Measurements from ENCODE around the gene DBF4B. TPM values are rescaled to one million over a fixed set of nuclear protein-coding genes. Genes with fewer than 3 reads are reported as not detected.

Gene DBF4B
- total and polyA plus RNA-seq, 10 of the 15 experiments (the other 5 are each of a cell fraction or from before 2014, with no cell fraction given), result 2.4 to 24.6 (median 16.9) TPM

- DNase-seq (ENCODE audit: low read depth, low spot score), result peak; percentile 75
- H2AFZ ChIP-seq (ENCODE audit: control insufficient read depth, low read depth, low read length), result peak within 1 kb of the TSS; percentile 96
- peak within 1 kb of the TSS; percentile 69 for H3K27ac ChIP-seq (ENCODE audit: control insufficient read depth, insufficient read depth)
- peak within 1 kb of the TSS; percentile 96 for H3K4me3 ChIP-seq
- ChIA-PET CTCF (interaction anchor here (0.5 to 2.5 kb wide), 11 partner anchors 8 to 566 kb away, joined by 3 to 28 read pairs (median 3); partner anchors contain the start of genes DBF4B and HDAC5), POLR2A (interaction anchor here (0.6 to 2.6 kb wide), 3 partner anchors 18 to 209 kb away, joined by 3 to 10 read pairs (median 3); partner anchors contain the start of genes DBF4B and EFTUD2), RAD21 (ENCODE audit: unreplicated experiment) (no interaction called here), SMC1A (ENCODE audit: uncharacterized antibody, unreplicated experiment) (interaction anchor here (0.9 kb wide), 1 partner anchor 19 kb away, joined by 3 read pairs; the partner anchor contains the start of gene DBF4B)
- H3K9me3 ChIP-seq (replicated peaks; ENCODE audit: control insufficient read depth, insufficient read depth, low read length), result no peaks in the 10 kb centered on the region
- no peaks in the 10 kb centered on the region for H4K20me1 ChIP-seq (ENCODE audit: control insufficient read depth, insufficient read depth)
- in situ Hi-C loops (cut with MboI) (no loop called here), intact Hi-C loops (cut with micrococcal nuclease; ENCODE audit: unreplicated experiment) (no loop called here)
- no peaks in the 10 kb centered on the region for H3K27me3 ChIP-seq (replicated peaks in 1 of 2; ENCODE audit: control insufficient read depth in 2 of 2, insufficient read depth in 2 of 2, low read length in 1 of 2)
- FAIRE-seq, result peak; percentile 94
- BruUV-seq (replicated peaks), result TSS peak; percentile 98
- WGBS (ENCODE audit: insufficient coverage, insufficient replicate concordance, low lambda C conversion rate, missing lambda C conversion rate), result under 1% methylated on average over 51 of the region's 51 CpGs
- peaks cover 3% of the 10 kb centered on the region; the same call in 1 of the 2 replicates for H3K4me1 ChIP-seq (ENCODE audit: control insufficient read depth, insufficient read depth, low read length)
- ATAC-seq, result peak; percentile 97
- H3K9ac ChIP-seq (ENCODE audit: control insufficient read depth, insufficient read depth, low read length), result peak within 1 kb of the TSS; percentile 89
- peaks cover 18% of the 10 kb centered on the region for H3K79me2 ChIP-seq (ENCODE audit: control insufficient read depth, insufficient read depth, low read length)
- no peaks in the 10 kb centered on the region for H3K36me3 ChIP-seq (ENCODE audit: control insufficient read depth in 2 of 2, insufficient read depth in 2 of 2, low read length in 1 of 2)
- peak within 1 kb of the TSS; percentile 87 for H3K4me2 ChIP-seq (ENCODE audit: control insufficient read depth, insufficient read depth)
- TF ChIP-seq SREBF1 (IDR thresholded peaks at IDR 0.05; ENCODE audit: low read length), result no peak
- TF ChIP-seq SMAD5 (IDR thresholded peaks at IDR 0.05; ENCODE audit: low read depth), result peak; percentile 70; the same call in 1 of the 2 replicates
- no peak for TF ChIP-seq FOXK2 (IDR thresholded peaks at IDR 0.05)
- peak; percentile 65 for TF ChIP-seq RUNX3 (IDR thresholded peaks at IDR 0.05; ENCODE audit: low read length)
- TF ChIP-seq HCFC1 (IDR thresholded peaks at IDR 0.05; ENCODE audit: low read length), result peak; percentile 71
- TF ChIP-seq STAT3 (IDR thresholded peaks at IDR 0.05; ENCODE audit: low read depth, low read length), result no peak
- no peak for TF ChIP-seq ATF3 (IDR thresholded peaks at IDR 0.05; ENCODE audit: borderline replicate concordance, extremely low read depth, low read depth, low read length)
- no peak for TF ChIP-seq MLLT1 (IDR thresholded peaks at IDR 0.05)
- no peak for TF ChIP-seq RBBP5 (conservative IDR thresholded peaks at IDR 0.05)
- 0 out of 2 replicates have a peak, but pooled peaks have one; percentile 19 for TF ChIP-seq BRCA1 (IDR thresholded peaks at IDR 0.05; ENCODE audit: low read depth, low read length)
- TF ChIP-seq IKZF1 (conservative IDR thresholded peaks at IDR 0.05), result peak; percentile 50
- no peak for TF ChIP-seq SUPT20H (IDR thresholded peaks at IDR 0.05; ENCODE audit: borderline replicate concordance, control insufficient read depth, low read depth, low read length)
- TF ChIP-seq FOS (IDR thresholded peaks at IDR 0.05; ENCODE audit: borderline replicate concordance, extremely low read depth, insufficient read length), result no peak
- no peak for TF ChIP-seq KAT2A (conservative IDR thresholded peaks at IDR 0.05; ENCODE audit: control insufficient read depth, low read depth, low read length)
- TF ChIP-seq NFXL1 (IDR thresholded peaks at IDR 0.05; ENCODE audit: borderline replicate concordance), result no peak
- no peak for TF ChIP-seq KLF5 (IDR thresholded peaks at IDR 0.05; ENCODE audit: partially characterized antibody)
- TF ChIP-seq MTA2 (IDR thresholded peaks at IDR 0.05; ENCODE audit: low read depth), result no peak
- peak; percentile 100 for TF ChIP-seq YY1 (IDR thresholded peaks at IDR 0.05; ENCODE audit: low read depth, low read length)
- 0 out of 2 replicates have a peak, but pooled peaks have one; percentile 12 for TF ChIP-seq MEF2A (IDR thresholded peaks at IDR 0.05; ENCODE audit: insufficient read depth, low read depth, low read length)
- peak; percentile 75 for TF ChIP-seq POLR2AphosphoS2 (IDR thresholded peaks at IDR 0.05; ENCODE audit: low read depth, low read length)
- TF ChIP-seq HDGF (IDR thresholded peaks at IDR 0.05), result 0 out of 2 replicates have a peak, but pooled peaks have one; percentile 15
- no peak for TF ChIP-seq NFIC (IDR thresholded peaks at IDR 0.05; ENCODE audit: low read depth, low read length)
- no peak for TF ChIP-seq TCF7 (IDR thresholded peaks at IDR 0.05; ENCODE audit: borderline replicate concordance)
- TF ChIP-seq ESRRA (IDR thresholded peaks at IDR 0.05; ENCODE audit: low read length), result 0 out of 2 replicates have a peak, but pooled peaks have one; percentile 29
- TF ChIP-seq IKZF2 (IDR thresholded peaks at IDR 0.05), result no peak
These were observed 18.8 kb upstream of the DBF4B start, which contains the start of gene CCDC43 for GRCh38 chr17:44689477-44690217. Gene CCDC43, minus strand, starts transcription at chr17:44689776. Its CDS starts 23 bp downstream, at chr17:44689753.

Measured in GM12878 (cell line).